GM23338 (cell line): ENCODE data around the gene AP5Z1. TPM values are rescaled to one million over a fixed set of nuclear protein-coding genes. Genes with fewer than 3 reads are reported as not detected.

ENCODE experiments used
- ATAC-seq: fragments of 200-7000 bp; cut with Tn5 transposase; 3 replicates; pipeline ENCODE4 v1.9.1; 2020
- DNase-seq: peaks from one replicate; pipeline ENCODE4 v3.0.0-alpha.2; 2015; ENCODE audit warnings: low spot score
- H2AFZ ChIP-seq: fragments of 200-600 bp; sonication (generic); 2 replicates; pipeline ENCODE4 v1.8.0; 2016; ENCODE audit warnings: antibody characterized with exemption, mild to moderate bottlenecking, moderate library complexity
- H3F3A ChIP-seq: fragments of 200-600 bp; sonication (generic); replicated peaks from 2 replicates; pipeline ENCODE4 v1.8.0; 2017; ENCODE audit warnings: antibody characterized with exemption, mixed run types, low read depth
- H3K27ac ChIP-seq: fragments of 200-600 bp; sonication (generic); 2 replicates; pipeline ENCODE4 v1.6.1; 2016; ENCODE audit warnings: low read depth
- H3K27me3 ChIP-seq: fragments of 200-600 bp; sonication (generic); 2 replicates; pipeline ENCODE4 v1.8.0; 2016; ENCODE audit warnings: mild to moderate bottlenecking, mixed run types, moderate library complexity; ENCODE audit not compliant: insufficient read depth
- H3K36me3 ChIP-seq: fragments of 200-600 bp; sonication (generic); 2 replicates; pipeline ENCODE4 v1.8.0; 2016; ENCODE audit warnings: mild to moderate bottlenecking; ENCODE audit not compliant: insufficient read depth
- H3K4me1 ChIP-seq: fragments of 200-600 bp; sonication (generic); 2 replicates; pipeline ENCODE4 v1.8.0; 2016; ENCODE audit warnings: mild to moderate bottlenecking, moderate library complexity; ENCODE audit not compliant: insufficient read depth
- H3K4me2 ChIP-seq: fragments of 200-600 bp; sonication (generic); 2 replicates; pipeline ENCODE4 v1.7.1; 2017; ENCODE audit warnings: mixed run types
- H3K4me3 ChIP-seq: fragments of 200-600 bp; sonication (generic); 2 replicates; pipeline ENCODE4 v1.6.1; 2016; ENCODE audit warnings: mixed run types
- H3K79me2 ChIP-seq: fragments of 200-600 bp; sonication (generic); replicated peaks from 2 replicates; pipeline ENCODE4 v1.8.0; 2017; ENCODE audit warnings: mild to moderate bottlenecking; ENCODE audit not compliant: insufficient read depth
- H3K9me2 ChIP-seq: fragments of 200-600 bp; sonication (generic); 2 replicates; pipeline ENCODE4 v1.8.0; 2017; ENCODE audit not compliant: insufficient read depth
- H4K20me1 ChIP-seq: fragments of 200-600 bp; sonication (generic); replicated peaks from 2 replicates; pipeline ENCODE4 v1.8.0; 2017; ENCODE audit warnings: mild to moderate bottlenecking; ENCODE audit not compliant: insufficient read depth
- H3K27ac Mint-ChIP-seq: 2 replicates; pipeline ENCODE4 v1.8.0; 2020; ENCODE audit warnings: inconsistent platforms, mild to moderate bottlenecking, moderate library complexity, mixed read lengths
- H3K27me3 Mint-ChIP-seq: 3 replicates; pipeline ENCODE4 v1.8.0; 2022; ENCODE audit warnings: low read depth, mild to moderate bottlenecking, moderate library complexity, mixed read lengths, inconsistent platforms; ENCODE audit not compliant: insufficient read depth, poor library complexity
- H3K36me3 Mint-ChIP-seq: 3 replicates; pipeline ENCODE4 v1.8.0; 2021; ENCODE audit warnings: low read depth, mild to moderate bottlenecking, inconsistent platforms, moderate library complexity, mixed read lengths
- H3K4me1 Mint-ChIP-seq: 3 replicates; pipeline ENCODE4 v1.8.0; 2020; ENCODE audit warnings: mild to moderate bottlenecking, inconsistent platforms, mixed read lengths
- H3K4me3 Mint-ChIP-seq: 3 replicates; pipeline ENCODE4 v1.8.0; 2021; ENCODE audit warnings: moderate library complexity, mild to moderate bottlenecking, inconsistent platforms, mixed read lengths
- H3K9me3 Mint-ChIP-seq: 3 replicates; pipeline ENCODE4 v1.8.0; 2020; ENCODE audit warnings: moderate library complexity, mild to moderate bottlenecking, inconsistent platforms, mixed read lengths
- CREB1 ChIP-seq: fragments of 250-450 bp; sonication (Bioruptor Pico); IDR thresholded peaks from 2 replicates; pipeline ENCODE4 v1.5.0; 2020; ENCODE audit warnings: low read depth, mild to moderate bottlenecking, moderate library complexity
- EZH2 ChIP-seq: fragments of 200-600 bp; sonication (generic); IDR thresholded peaks from one replicate; pipeline ENCODE4 v1.8.0; 2017; ENCODE audit warnings: antibody characterized with exemption, mild to moderate bottlenecking, low read depth; ENCODE audit not compliant: unreplicated experiment
- EZH2phosphoT487 ChIP-seq: fragments of 200-600 bp; sonication (generic); IDR thresholded peaks from one replicate; pipeline ENCODE4 v1.8.1; 2018; ENCODE audit warnings: antibody characterized with exemption; ENCODE audit not compliant: unreplicated experiment
- JUNB ChIP-seq: IDR thresholded peaks from one replicate; pipeline ENCODE4 v1.6.1; 2016; ENCODE audit warnings: antibody characterized with exemption; ENCODE audit not compliant: unreplicated experiment
- NANOG ChIP-seq: IDR thresholded peaks from 2 replicates; pipeline ENCODE4 v1.6.1; 2016; ENCODE audit warnings: antibody characterized with exemption, borderline replicate concordance
- POLR2AphosphoS5 ChIP-seq: IDR thresholded peaks from 2 replicates; pipeline ENCODE4 v1.6.1; 2016; ENCODE audit warnings: antibody characterized with exemption, low read depth
- REST ChIP-seq: IDR thresholded peaks from one replicate; pipeline ENCODE4 v1.6.1; 2018; ENCODE audit warnings: antibody characterized with exemption; ENCODE audit not compliant: unreplicated experiment
- ZNF114 ChIP-seq: fragments of 250-450 bp; sonication (Bioruptor Pico); IDR thresholded peaks from 2 replicates; pipeline ENCODE4 v1.5.0; 2020; ENCODE audit warnings: mild to moderate bottlenecking, moderate library complexity
- ZNF331 ChIP-seq: fragments of 250-450 bp; sonication (Bioruptor Pico); IDR thresholded peaks from 2 replicates; pipeline ENCODE4 v1.5.0; 2020; ENCODE audit warnings: low read depth, mild to moderate bottlenecking, moderate library complexity
- ZNF462 ChIP-seq: fragments of 250-450 bp; sonication (Bioruptor Pico); IDR thresholded peaks from 2 replicates; pipeline ENCODE4 v1.5.0; 2020; ENCODE audit warnings: mild to moderate bottlenecking, moderate library complexity
- polyA plus RNA-seq: library from polyadenylated mRNA; unstranded; fragments of >200 nt; fragmentation: Nextera tagmentation; extraction: Ambion mirVana; gene quantifications from 2 replicates; pipeline ENCODE4 v1.2.1, GENCODE V29; 2016
- total RNA-seq: library from RNA; depleted of rRNA; stranded (reverse); fragments of >200 nt; shearing (Covaris generic); gene quantifications from 2 replicates; pipeline ENCODE4 v1.2.3, GENCODE V29; 2014
- TF ChIP-seq, protein P1 (sequence below): IDR thresholded peaks from 2 replicates; pipeline ENCODE4 v1.6.1; 2016; ENCODE audit warnings: antibody characterized with exemption

AP5Z1 gene
- total and polyA plus RNA-seq, 2 experiments from 2014 or later, result 16.3 to 31.2 TPM

DNA sequence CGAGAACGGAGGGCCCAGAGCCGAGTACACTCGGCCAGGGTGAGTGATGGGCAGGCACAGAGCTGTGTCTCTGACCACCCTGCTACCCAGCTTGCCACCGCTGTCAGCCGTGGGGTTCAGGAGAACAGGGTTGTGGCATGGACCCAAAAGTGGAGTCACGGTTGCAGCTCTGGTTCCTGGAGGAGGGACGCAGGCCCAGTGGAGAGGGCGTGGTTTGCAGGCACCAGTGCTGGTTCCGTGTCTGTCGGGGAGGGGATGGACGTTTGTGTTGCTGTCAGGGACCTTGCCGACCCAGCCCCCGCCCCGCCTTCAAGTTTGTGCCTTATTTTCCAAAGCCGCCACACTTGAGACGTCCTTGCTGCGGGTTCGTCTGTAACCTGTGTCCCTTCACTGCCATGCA lies 45.1 kb upstream of the AP5Z1 start (continued):
- no peak for TF ChIP-seq ZNF462 (CRISPR knock-in tag)
- TF ChIP-seq ZNF114 (CRISPR knock-in tag), result no peak

DNA sequence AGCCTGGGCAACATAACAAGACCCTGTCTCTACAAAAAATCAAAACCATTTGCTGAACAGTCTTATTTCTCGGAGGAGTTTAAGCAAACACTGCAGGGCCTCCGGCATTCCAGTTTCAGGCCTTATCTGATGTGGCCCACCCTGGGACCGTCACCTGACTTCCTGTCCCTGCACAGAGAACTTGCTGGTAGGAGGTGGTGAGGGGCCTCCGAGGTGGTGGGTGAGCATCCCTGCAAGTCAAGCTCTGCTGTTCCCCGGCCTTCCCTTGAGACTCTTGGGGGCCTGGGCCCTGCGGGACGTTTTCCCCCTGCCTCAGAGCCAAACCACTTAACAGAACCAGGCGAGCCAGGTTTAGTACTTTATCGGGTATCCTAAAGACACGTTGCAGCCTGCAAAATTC lies 44.5 kb upstream of the AP5Z1 start:
- Histone ChIP-seq H3K36me3 (no peaks in the 10 kb centered on the region), H3K4me1 (no peaks in the 10 kb centered on the region), H3K9me2 (no peaks in the 10 kb centered on the region), H3K4me2 (no peak overlapping the region), H3K27ac (no peak overlapping the region), H2AFZ (no peak overlapping the region), H3K4me3 (no peak overlapping the region), H4K20me1 (peaks cover 31% of the 10 kb centered on the region), H3F3A (no peaks in the 10 kb centered on the region), H3K79me2 (no peaks in the 10 kb centered on the region), H3K27me3 (no peaks in the 10 kb centered on the region)
- no peak for TF ChIP-seq NANOG
- TF ChIP-seq POLR2AphosphoS5, result no peak
- H3K36me3 Mint-ChIP-seq, result no peaks in the 10 kb centered on the region
- ATAC-seq, result no peak
- no peak overlapping the region for H3K27ac Mint-ChIP-seq
- H3K4me1 Mint-ChIP-seq, result no peaks in the 10 kb centered on the region; the same call in 2 of the 3 replicates
- no peak for DNase-seq
- H3K9me3 Mint-ChIP-seq, result no peaks in the 10 kb centered on the region
- peaks cover 5% of the 10 kb centered on the region for H3K27me3 Mint-ChIP-seq
- H3K4me3 Mint-ChIP-seq, result no peak overlapping the region

- ATAC-seq (no peak), DNase-seq (no peak)
- Histone ChIP-seq H3K79me2 (no peaks in the 10 kb centered on the region), H4K20me1 (peaks cover 29% of the 10 kb centered on the region), H3K27me3 (no peaks in the 10 kb centered on the region), H3F3A (no peaks in the 10 kb centered on the region), H3K4me3 (no peak overlapping the region), H3K27ac (no peak overlapping the region), H3K4me1 (no peaks in the 10 kb centered on the region), H3K4me2 (no peak overlapping the region), H3K36me3 (no peaks in the 10 kb centered on the region), H3K9me2 (no peaks in the 10 kb centered on the region), H2AFZ (no peak overlapping the region)
- no peak overlapping the region for H3K4me3 Mint-ChIP-seq
- H3K4me1 Mint-ChIP-seq, result no peaks in the 10 kb centered on the region; the same call in 2 of the 3 replicates
- TF ChIP-seq EZH2phosphoT487 (no peak), CREB1 (CRISPR knock-in tag) (no peak), ZNF114 (CRISPR knock-in tag) (no peak), EZH2 (no peak), JUNB (no peak), ZNF331 (no peak), REST (no peak), NANOG (no peak)
- TF ChIP-seq, protein P1, sequence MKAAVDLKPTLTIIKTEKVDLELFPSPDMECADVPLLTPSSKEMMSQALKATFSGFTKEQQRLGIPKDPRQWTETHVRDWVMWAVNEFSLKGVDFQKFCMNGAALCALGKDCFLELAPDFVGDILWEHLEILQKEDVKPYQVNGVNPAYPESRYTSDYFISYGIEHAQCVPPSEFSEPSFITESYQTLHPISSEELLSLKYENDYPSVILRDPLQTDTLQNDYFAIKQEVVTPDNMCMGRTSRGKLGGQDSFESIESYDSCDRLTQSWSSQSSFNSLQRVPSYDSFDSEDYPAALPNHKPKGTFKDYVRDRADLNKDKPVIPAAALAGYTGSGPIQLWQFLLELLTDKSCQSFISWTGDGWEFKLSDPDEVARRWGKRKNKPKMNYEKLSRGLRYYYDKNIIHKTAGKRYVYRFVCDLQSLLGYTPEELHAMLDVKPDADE, result no peak
- peaks cover 5% of the 10 kb centered on the region for H3K27me3 Mint-ChIP-seq
- H3K9me3 Mint-ChIP-seq, result no peaks in the 10 kb centered on the region
- no peak overlapping the region for H3K27ac Mint-ChIP-seq
- H3K36me3 Mint-ChIP-seq, result no peaks in the 10 kb centered on the region
Observed at GRCh38 chr7:4731803-4732202, 43.6 kb upstream of the AP5Z1 start.
